Tibial artery (tissue), 4 donors: Measurements from ENCODE around the gene FBXL17.

ENCODE experiments used
- DNase-seq, 2 donors: peaks; one replicate each; pipeline ENCODE4 v3.0.0-alpha.2; 2019
- H3K27ac ChIP-seq, 2 donors: fragments of 200-600 bp; sonication (generic) in 1 of 2; 1 replicate in 1 of 2; 2 replicates in 1 of 2; pipeline ENCODE4 v1.5.1; 2018 to 2019; ENCODE audit warnings: mild to moderate bottlenecking in 1 of 2
- H3K27me3 ChIP-seq, 2 donors: fragments of 200-600 bp; sonication (generic) in 1 of 2; one replicate each; pipeline versions ENCODE4 v1.5.1 to v1.6.0; 2016 to 2019
- H3K36me3 ChIP-seq, 3 donors: fragments of 200-600 bp; sonication (generic) in 2 of 3; one replicate each; pipeline ENCODE4 v1.5.1; 2016 to 2019; ENCODE audit warnings: mild to moderate bottlenecking in 2 of 3
- H3K4me1 ChIP-seq, 4 donors: fragments of 200-600 bp; sonication (generic) in 2 of 4; 1 replicate in 3 of 4; 2 replicates in 1 of 4; pipeline ENCODE4 v1.5.1; 2016 to 2019
- H3K4me3 ChIP-seq, 2 donors: fragments of 200-600 bp; sonication (generic) in 1 of 2; 1 replicate in 1 of 2; 2 replicates in 1 of 2; pipeline ENCODE4 v1.5.1; 2018 to 2019; ENCODE audit warnings: mild to moderate bottlenecking in 2 of 2
- H3K9me3 ChIP-seq, 3 donors: fragments of 200-600 bp; sonication (generic) in 1 of 3; one replicate each; pipeline ENCODE4 v1.5.1; 2016 to 2019
- intact Hi-C: fragments of 100-400 bp; cut with DNase I; formaldehyde crosslinking; loops from one replicate; pipeline ENCODE4 v1.15.0; 2023; ENCODE audit warnings: low total_unique reads
- TF ChIP-seq, protein P1 (sequence below), 2 experiments: fragments of 200-600 bp in 1 of 2; fragments of 450-650 bp in 1 of 2; IDR thresholded peaks; one replicate each; pipeline ENCODE4 v1.5.1; 2017 to 2019; ENCODE audit warnings: antibody characterized with exemption in 2 of 2, mild to moderate bottlenecking in 1 of 2, moderate library complexity in 1 of 2

The FBXL17 gene

DNA sequence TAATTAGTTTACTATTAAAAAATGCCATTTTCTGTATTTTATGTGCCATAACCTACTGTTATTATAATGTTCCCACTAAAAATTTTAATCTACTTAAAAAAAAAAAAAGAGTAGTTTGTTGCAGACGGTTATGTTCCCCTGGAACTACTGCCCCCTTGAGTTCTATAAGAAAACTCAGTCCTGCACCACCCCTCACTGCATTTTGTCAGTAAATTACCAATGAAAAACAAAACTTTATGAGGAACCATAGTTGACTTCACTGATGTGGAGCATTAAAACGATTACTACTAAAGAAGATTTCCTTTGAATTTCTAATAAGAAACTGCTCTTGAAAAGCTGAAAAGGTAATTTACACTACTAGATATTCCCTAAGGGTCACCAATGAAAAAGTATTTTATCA, 288.7 kb downstream of the FBXL17 start:
- Histone ChIP-seq H3K4me1 (peaks cover 0 to 12% (median 0%) of the 10 kb centered on the region in 4 donors), H3K4me3 (no peak overlapping the region), H3K36me3 (no peaks in the 10 kb centered on the region), H3K27ac (no peak overlapping the region), H3K9me3 (no peaks in the 10 kb centered on the region), H3K27me3 (no peaks in the 10 kb centered on the region)
- intact Hi-C loops: no loop called here
- TF ChIP-seq, protein P1, sequence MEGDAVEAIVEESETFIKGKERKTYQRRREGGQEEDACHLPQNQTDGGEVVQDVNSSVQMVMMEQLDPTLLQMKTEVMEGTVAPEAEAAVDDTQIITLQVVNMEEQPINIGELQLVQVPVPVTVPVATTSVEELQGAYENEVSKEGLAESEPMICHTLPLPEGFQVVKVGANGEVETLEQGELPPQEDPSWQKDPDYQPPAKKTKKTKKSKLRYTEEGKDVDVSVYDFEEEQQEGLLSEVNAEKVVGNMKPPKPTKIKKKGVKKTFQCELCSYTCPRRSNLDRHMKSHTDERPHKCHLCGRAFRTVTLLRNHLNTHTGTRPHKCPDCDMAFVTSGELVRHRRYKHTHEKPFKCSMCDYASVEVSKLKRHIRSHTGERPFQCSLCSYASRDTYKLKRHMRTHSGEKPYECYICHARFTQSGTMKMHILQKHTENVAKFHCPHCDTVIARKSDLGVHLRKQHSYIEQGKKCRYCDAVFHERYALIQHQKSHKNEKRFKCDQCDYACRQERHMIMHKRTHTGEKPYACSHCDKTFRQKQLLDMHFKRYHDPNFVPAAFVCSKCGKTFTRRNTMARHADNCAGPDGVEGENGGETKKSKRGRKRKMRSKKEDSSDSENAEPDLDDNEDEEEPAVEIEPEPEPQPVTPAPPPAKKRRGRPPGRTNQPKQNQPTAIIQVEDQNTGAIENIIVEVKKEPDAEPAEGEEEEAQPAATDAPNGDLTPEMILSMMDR (IDR thresholded peaks at IDR 0.05): no peak
- no peak for DNase-seq

DNA sequence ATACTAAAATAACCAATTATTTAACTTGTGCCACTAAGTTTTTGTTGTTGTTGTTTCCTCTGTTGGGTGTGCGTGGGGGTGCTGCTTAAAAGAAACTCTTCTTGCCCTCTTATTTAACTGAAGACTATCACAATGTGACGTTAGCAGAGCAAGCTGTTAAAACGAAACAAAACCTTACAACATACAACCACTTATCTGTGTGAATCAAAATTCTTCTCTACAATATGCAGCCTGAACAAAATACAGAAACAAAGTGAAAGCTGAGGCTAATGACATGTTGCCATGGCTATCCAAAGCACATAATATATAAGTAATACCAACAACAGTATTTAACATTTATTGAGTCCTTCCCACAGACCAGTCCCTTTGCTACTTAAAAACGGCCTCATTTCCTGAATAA, 291.0 kb downstream of the FBXL17 start:
- DNase-seq: no peak
- Histone ChIP-seq H3K27me3 (no peaks in the 10 kb centered on the region), H3K27ac (no peak overlapping the region), H3K9me3 (no peaks in the 10 kb centered on the region), H3K4me3 (no peak overlapping the region), H3K36me3 (no peaks in the 10 kb centered on the region), H3K4me1 (peaks cover 0 to 12% (median 0%) of the 10 kb centered on the region in 4 donors)
- intact Hi-C loops: no loop called here
- TF ChIP-seq, protein P1 (IDR thresholded peaks at IDR 0.05): no peak

DNA sequence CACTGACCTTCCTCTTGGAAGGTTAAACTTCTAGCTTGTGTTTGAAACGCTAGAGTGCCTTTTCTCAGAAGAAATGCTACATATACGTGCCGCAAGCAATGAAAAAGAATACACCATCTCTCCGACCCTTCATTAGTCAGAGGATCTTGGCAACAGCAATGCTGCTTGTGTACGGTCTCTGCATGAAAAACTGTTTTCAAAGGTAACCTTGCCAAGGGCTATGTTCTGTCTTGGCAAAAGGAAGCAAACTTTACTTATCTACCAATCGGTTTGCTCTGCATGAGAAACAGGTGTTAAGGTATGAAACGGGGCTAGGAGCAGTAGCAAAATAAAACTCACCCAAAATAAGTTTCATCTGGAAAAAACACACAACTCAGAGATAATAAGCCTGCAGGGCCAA, 297.8 kb downstream of the FBXL17 start:
- H3K9me3 ChIP-seq: no peaks in the 10 kb centered on the region
- no peaks in the 10 kb centered on the region for H3K36me3 ChIP-seq
- H3K4me1 ChIP-seq: no peaks in the 10 kb centered on the region
- H3K27me3 ChIP-seq: no peaks in the 10 kb centered on the region
- H3K27ac ChIP-seq: no peak overlapping the region
- intact Hi-C loops: no loop called here
- no peak for DNase-seq
- H3K4me3 ChIP-seq: no peak overlapping the region
- TF ChIP-seq, protein P1 (IDR thresholded peaks at IDR 0.05): no peak

DNA sequence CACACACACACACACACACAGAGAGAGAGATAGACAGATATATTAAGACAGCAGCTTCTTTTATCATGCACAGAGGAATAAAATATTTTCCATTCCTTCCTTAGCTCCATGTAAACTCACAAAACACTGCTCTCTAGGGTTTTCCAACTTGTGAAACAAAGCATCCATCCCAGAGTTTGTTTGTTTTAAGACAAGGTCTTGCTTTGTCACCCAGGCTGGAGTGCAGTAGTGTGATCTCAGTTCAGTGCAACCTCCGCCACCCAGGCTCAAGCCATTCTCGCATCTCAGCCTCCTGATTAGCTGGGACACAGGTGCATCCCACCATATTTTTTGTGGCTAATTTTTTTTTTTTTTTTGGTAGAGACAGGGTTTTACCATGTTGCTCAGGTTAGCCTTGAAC, 298.7 kb downstream of the FBXL17 start:
- H3K4me3 ChIP-seq: no peak overlapping the region
- H3K9me3 ChIP-seq: no peaks in the 10 kb centered on the region
- intact Hi-C loops: no loop called here
- TF ChIP-seq, protein P1 (IDR thresholded peaks at IDR 0.05): no peak
- no peak overlapping the region for H3K27ac ChIP-seq
- no peaks in the 10 kb centered on the region for H3K27me3 ChIP-seq
- H3K36me3 ChIP-seq: no peaks in the 10 kb centered on the region
- no peaks in the 10 kb centered on the region for H3K4me1 ChIP-seq
- no peak for DNase-seq

DNA sequence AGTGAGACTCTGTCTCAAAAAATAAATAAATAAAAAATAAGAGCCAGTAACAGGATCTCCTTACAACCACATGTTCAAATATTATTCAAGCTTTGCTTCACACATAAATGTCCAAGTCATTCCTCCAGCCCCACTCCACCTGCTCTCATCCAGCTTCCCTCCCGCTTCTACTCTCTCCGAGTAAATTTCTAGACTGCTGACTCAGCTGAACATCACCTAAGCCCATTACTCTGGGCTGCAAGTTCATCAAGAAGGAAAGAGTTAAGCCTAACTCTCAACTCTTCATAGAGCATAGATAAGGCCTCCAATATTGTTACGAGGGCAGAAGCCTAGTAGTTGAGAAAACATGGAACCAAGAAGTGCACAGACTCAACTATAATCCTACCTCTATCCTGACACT, 300.2 kb downstream of the FBXL17 start:
- Histone ChIP-seq H3K9me3 (no peaks in the 10 kb centered on the region), H3K4me3 (no peak overlapping the region), H3K27me3 (no peaks in the 10 kb centered on the region), H3K27ac (no peak overlapping the region), H3K36me3 (no peaks in the 10 kb centered on the region), H3K4me1 (no peaks in the 10 kb centered on the region)
- intact Hi-C loops: no loop called here
- TF ChIP-seq, protein P1 (IDR thresholded peaks at IDR 0.05): no peak
- no peak for DNase-seq

DNA sequence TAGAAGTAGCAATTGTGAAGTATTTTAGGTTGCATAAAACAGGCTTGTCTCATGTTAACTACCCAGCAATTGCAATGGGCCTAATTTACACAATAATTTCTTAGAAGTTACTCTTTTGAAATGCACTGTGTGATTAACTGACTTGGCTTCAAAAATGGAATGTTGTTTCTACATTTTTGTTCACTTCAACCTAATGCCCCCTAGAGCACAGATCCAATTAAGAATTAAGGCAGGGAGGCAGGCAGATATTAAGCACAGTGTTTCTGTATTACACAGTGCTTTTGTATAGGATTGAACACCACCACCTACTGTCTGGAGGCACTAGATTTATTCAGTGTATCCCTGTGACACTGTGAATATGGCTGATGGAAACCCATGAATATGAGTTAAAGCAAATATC, 302.1 kb downstream of the FBXL17 start:
- intact Hi-C loops: no loop called here
- no peak overlapping the region for H3K4me3 ChIP-seq
- DNase-seq: no peak

More for the DNA sequence above, 302.1 kb downstream of the FBXL17 start:
- TF ChIP-seq, protein P1 (IDR thresholded peaks at IDR 0.05): no peak
- H3K36me3 ChIP-seq: no peaks in the 10 kb centered on the region
- no peaks in the 10 kb centered on the region for H3K9me3 ChIP-seq
- no peaks in the 10 kb centered on the region for H3K27me3 ChIP-seq
- H3K4me1 ChIP-seq: no peaks in the 10 kb centered on the region
- H3K27ac ChIP-seq: no peak overlapping the region
